Stimulated activated CD4-positive, alpha-beta T cell treated with anti-CD3 and anti-CD28 coated beads, Interleukin-12 subunit alpha, Interleukin-12 subunit beta, amount 100 ng/mL, for 24 hours (primary cell): ENCODE measurements around the gene SLU7.

Experiments used
- DNase-seq, 2 experiments: peaks; one replicate each; pipeline ENCODE4 v3.0.0-alpha.2; 2020; ENCODE audit warnings: low read depth in 2 of 2

Gene SLU7

DNA sequence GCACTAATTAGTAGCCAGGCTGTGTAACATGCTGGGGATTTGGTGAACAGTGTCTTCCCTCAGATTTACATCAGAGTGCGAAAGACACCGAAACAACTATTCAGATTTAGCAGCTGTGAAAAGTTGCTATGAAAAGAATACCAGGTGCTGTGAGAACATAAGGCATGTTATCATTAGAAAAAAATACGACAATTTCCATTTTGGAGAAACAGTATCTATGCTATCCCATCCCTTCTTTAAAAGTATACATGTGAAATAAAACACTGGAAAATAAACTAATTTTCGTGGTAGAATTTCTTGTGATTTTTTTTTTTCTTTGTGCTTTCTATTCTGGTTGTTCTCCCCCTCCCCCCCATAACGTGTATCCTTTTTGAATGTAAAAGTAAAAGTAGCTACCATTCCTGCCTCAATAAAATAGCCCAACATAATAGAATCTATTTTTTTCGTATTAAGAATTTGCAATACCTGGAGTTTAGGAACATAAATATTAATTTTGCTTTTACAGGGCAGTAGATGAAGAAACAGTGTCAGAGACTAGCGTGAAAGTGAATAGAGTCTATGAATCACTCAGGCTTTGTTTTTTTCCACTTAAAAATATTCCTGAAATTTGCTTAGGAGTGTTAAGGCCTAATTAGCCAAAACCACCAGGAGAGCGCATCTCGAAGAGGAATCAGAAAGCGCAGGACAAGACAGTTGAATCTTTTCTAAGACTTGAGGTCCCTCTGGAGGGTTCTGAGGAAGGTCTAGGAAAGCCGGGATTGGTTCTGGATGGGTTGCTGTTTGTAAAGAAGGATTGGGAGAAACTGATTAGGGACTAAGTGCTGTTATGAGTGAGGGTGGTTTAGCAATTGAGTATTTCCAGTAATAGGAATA lies 813 bp upstream of the SLU7 start:
- DNase-seq, result no peak

DNA sequence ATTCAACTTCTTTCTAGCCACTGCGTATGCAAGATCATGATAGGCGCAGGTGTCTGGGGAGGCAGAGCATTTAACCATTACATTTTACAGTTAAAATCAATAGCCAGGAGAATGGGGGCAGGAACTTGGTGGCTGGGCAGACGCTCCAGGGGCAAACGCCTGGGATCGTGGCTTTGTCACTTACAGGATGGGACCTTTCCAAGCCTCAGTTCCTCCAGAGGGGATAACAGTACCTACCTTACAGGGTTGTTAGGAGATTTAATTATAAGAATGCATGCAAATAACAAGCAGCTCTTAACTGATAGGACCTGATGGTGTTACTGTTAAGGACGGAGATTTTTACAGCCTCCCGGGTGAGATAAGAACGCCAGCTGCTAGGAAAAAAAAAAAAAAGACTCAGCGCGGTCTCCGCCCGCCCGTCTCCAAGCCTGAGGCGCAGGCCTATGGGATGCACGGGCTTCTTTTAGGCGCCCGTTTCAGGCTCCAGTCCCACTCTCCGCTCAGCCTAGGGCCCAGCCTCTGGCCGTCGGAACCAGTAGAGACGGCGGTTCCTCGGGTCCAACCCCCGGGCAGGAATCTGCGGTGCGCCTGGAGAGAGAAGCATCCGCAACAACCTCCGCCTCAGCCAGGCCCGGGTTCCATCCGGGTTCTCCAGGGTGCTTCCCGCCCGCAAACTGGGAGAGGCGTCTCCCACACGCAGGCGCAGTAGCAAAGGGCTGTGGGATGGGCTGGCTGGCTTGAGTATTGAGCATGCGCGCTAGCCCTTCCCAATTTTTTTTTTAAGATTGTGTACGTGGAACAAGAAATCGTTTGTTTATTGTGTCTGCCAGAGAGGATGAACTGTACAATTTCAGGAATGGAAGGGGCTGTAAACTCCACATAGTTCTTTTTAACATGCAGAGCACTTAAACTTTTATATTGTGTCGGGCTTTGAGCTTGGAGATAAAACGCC lies 19.2 kb downstream of the SLU7 start, which contains the start of gene FAM200C:
Gene FAM200C, minus strand, starts transcription at position 653 of the 952 bp plus-strand sequence. CDS start 4,564 bp downstream, outside the sequence.
- peak; percentile 55 to 70 for DNase-seq

DNA sequence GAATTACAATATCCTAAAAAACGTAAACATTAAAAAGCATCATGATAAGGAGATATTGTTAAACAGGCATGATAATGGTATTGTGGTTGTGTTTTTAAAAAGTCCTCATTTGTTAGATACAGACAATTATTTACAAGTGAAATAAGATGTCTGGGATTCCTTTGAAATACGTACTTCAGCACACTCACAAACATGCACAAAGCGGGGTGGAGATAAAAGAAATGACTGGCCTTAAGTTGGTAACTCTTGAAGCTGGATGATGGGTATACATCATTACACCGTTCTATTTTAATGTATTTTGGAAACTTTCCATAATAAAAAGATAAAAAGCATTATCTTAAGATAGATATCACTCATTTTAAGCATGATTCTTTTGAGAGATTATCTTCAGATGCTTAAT lies 20.1 kb downstream of the SLU7 start:
- DNase-seq, result no peak

GRCh38 chr5:160397492-160397891 lies 21.4 kb downstream of the SLU7 start:
- DNase-seq, result no peak

GRCh38 chr5:160395111-160395510 lies 23.8 kb downstream of the SLU7 start:
- DNase-seq, result no peak

DNA sequence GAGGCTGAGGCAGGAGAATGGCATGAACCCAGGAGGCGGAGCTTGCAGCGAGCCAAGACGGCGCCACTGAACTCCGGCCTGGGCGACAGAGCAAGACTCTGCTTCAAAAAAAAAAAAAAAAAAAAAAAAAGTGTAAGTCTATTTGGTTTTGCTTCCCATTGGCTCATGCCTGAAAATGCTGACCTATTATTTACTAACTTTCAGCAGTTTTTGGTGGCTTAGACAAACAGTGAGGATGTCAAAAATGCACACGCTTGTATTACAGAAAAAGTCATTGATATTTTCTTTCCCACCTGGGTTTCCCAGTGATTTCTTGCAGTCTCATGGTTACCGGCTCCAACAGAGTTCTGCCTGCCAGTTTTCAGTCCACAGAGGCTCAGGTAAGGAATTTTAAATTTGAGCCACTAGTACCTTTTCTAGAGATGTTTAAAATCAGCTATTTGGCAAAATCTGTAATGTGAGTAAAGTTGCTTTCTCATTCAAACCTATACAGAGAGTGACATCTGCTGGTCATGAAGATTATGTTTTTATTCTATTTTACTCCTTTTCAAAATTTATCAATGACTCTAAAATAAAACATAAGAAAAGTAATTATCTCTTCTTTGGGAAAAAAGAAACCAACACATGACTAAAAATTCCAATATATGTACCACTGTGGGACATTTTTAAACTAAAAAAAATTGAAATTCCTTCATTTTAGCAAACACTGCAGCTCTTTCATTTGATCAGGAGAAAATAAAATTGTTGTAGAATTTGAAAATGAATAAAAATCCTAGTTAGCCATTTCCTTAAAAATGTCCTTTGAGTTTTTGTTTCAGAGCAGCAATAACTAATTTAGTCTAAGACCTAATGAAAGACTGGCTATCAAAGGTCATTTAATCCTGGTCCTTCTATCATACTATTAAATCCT lies 27.8 kb downstream of the SLU7 start:
- no peak for DNase-seq

DNA sequence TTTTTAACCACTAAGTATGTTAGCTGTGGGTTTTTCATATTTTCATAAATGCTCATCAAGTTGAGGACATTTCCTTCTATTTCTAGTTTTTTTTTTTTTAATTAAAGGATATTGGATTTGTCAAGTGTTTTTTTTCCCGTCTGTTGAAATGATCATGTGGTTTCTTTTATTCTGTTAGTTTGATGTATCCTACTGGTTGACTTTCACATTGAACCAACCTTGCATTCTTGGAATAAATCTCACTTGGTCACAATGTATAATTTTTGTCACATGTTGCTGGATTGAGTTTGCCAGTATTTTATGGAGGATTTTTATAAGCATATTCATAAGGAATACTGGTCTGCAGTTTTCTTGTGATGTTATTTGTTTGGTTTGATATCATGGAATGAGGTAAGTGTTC lies 31.4 kb downstream of the SLU7 start:
- no peak for DNase-seq

DNA sequence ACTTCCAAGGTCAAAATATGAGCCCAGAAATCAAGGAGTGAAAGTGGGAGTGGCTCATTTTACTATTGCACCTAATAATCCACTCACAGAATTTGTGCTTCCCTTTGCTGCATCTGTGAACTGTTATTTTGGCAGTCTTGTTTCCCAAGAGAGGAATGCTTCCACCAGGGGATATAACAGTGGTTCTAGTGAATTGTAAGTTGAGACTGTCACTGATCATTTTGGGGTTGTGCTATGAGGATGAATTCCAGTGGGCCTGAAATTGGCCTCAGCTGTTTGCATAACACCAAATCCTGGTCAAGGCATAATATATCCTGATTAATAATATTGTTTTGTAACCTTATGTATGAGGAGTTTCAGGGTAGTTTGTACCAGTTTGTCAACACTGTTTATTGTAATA lies 33.4 kb downstream of the SLU7 start:
- DNase-seq, result no peak

DNA sequence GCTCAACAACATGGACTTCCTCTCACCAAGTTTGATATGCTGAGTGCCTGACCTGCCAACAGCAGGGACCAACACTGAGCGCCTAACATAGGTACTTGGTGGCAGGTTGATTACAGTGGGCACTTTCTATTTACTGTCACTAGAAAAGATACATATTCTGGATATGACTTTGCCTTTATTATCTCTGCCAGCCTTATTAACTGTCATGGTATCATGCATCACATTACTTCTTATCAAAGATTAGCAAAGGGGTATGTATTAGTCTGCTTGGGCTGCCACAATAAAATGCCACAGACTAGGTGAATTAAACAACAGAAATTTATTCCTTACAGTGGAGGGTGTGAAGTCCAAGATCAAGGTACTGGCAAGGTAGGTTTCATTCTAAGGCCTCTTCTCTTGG lies 34.2 kb downstream of the SLU7 start:
- DNase-seq, result no peak

GRCh38 chr5:160382346-160382745 lies 36.5 kb downstream of the SLU7 start:
- DNase-seq, result no peak

DNA sequence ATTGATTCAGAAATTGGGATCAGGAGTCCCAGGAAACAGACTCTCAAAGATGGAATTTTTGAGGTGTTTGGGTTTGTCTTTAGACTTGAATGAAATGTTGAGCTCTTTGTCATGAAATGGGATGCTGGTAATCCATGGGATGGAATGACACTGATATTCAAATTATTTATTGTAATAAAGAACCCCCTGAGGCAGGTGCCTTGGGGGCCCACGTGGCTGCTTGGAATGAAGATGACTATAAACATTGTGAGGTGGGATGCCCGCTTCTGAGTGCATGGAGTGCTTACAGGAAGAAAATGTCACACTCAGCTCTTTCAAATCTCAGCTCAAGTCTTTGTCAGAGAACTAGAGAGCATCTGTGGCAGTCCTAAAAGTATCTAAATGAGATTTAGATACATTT lies 38.8 kb downstream of the SLU7 start:
- DNase-seq, result no peak

DNA sequence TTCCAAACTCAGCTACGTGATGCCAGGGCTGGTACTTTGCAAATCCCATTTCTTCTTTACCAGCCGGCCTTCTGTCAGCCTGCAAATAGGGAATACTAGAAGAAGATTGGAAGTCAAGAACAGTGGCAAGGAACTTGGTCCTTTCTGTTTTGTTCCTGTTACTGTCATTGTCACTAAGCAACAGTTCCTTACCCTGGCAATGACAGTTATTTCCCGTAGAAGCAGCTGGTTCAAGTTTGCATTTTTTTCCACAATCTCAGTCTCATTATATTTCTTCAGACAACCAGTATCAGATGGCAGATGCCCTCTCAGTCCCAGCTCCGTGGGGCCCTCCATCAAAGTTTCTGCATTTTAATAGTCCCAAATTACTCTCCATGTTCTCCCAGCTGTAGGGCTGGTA lies 39.4 kb downstream of the SLU7 start:
- DNase-seq, result no peak

- no peak for DNase-seq
Measured at GRCh38 chr5:160378330-160378729, 40.6 kb downstream of the SLU7 start.

- no peak for DNase-seq
Measured at GRCh38 chr5:160377651-160378050, 41.2 kb downstream of the SLU7 start.

GRCh38 chr5:160376416-160376815 lies 42.5 kb downstream of the SLU7 start:
- no peak for DNase-seq

DNA sequence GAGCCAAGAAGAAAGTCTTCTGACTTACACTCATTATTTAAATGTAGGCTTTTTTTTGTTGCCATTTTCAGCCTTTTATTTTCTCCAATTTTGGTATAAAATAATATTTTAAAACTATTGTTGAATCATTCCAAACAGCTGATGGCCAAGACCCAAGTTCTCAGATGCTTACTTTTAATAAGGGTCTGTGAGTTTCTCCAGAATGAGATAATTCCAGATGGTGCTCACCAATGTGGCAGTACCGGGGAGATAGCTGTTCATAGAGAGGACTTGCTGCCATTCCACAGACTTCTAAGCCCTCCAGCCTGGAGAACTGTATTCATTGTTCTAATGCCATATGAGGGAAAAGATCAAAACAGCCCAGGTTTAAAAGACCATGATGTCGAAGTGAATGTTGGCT lies 43.2 kb downstream of the SLU7 start:
- no peak for DNase-seq

- DNase-seq, result no peak
Measured at GRCh38 chr5:160375166-160375565, 43.7 kb downstream of the SLU7 start.

DNA sequence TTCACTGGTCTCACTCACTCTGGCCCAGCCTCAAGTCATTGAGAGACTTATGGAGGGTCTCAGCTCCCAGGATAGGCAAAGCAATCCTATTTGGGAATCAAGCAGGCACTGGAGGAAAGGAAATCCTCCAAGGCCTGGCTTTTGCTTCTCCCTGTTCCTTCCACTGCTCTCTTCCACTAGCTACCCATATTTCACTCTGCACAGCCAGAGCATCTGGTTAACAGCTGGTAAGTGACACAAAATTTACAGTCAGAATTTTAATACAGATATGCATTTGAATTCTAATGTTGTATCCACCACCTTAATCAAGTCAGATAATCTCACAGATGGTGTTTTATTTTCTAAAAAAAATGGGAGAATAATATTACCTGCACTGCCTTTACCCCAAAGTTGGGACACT lies 47.6 kb downstream of the SLU7 start:
- DNase-seq, result no peak

DNA sequence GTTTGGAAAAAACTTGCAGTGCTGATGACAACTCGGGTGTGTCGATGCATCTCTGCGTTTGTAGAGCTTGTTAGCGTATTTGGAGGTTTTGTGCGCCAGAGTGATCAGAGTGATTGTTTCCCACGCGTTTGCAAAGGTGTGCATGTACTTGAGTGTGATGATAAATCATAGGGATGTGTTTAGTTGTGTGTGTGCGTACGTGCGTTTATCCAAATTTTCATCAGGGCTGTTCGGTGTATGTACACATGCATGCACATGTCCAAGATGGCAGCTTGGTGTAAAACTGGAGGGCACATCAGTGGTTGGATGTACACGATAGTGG lies 48.2 kb downstream of the SLU7 start:
- no peak for DNase-seq

DNA sequence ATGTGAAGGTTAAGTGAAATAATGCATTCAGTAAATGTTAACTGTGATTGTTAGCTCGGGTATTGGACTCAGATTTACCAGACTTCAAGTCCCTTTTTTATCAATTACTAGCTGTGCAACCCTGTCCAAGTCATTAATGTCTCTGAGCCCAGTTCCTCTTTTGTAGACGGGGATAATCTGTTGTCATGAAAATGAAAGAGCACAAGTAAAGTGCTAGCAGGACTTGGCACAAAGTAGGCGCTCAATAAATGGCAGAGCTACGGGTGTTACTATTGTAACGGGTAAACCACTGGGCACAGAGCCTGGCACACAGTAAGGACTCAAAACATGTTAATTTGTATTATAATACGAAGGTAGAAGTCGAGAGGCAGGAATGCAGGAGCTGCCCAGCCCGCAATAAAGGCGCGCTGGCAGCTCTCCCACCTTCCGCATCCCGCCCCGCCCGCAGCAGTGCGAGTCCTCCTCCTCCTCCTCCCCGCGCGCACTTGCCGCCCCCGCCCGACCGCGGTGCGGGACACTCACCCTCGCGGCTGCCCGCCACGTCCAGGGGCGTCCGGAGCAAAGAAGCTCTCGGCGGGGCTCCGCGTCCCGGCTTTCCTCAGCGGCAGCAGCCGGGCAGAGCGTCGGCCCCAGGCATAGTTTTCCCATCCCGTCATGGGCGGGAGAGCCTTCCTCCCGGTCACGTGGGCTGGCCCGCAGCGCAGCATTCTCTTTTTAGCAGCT lies 48.7 kb downstream of the SLU7 start, which contains the start of gene C1QTNF2:
Gene C1QTNF2, minus strand, starts transcription at position 637 of the 723 bp plus-strand sequence. CDS start 15,615 bp downstream, outside the sequence.
- DNase-seq, result peak in 1 of 2 experiments; percentile 3

DNA sequence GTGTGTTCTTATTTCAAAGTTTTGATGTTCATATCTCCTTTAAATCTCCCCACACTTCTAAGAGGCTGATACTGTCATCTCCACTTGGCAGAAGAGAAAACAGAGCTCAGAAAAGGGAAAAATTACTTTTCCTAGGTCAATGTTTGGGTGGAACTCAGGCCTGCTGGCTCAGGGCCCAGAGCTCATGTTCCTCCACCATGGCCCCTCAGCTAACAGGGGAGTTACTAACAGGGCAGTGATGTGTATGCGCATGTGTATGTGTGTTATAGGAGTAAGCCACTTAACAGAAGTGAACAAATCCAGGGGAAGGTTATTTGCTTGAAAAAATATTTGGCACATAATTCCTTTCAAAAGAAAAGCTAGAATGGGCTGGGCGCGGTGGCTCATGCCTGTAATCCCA lies 51.0 kb downstream of the SLU7 start:
- DNase-seq, result no peak
